PC-3 (cell line): ENCODE results near the gene PPP1R9B.

Experiments
- CTCF ChIP-seq: fragments of 300-600 bp; sonication (generic); conservative IDR thresholded peaks from 2 replicates; pipeline ENCODE4 v1.5.1; 2017; ENCODE audit warnings: antibody characterized with exemption, low read depth, mild to moderate bottlenecking, low read length
- EZH2 ChIP-seq: fragments of 300-600 bp; sonication (generic); IDR thresholded peaks from one replicate; pipeline ENCODE4 v1.6.1; 2017; ENCODE audit warnings: antibody characterized with exemption, mild to moderate bottlenecking, low read length; ENCODE audit not compliant: unreplicated experiment
- EZH2phosphoT487 ChIP-seq: fragments of 300-600 bp; sonication (generic); IDR thresholded peaks from 2 replicates; pipeline ENCODE4 v1.6.1; 2018; ENCODE audit warnings: mild to moderate bottlenecking, antibody characterized with exemption, low read length, borderline replicate concordance

GRCh38 chr17:50192618-50193291 is 42.3 kb upstream of the PPP1R9B start:
- TF ChIP-seq CTCF, result no peak
- no peak for TF ChIP-seq EZH2
- no peak for TF ChIP-seq EZH2phosphoT487
